Activated T-cell treated with anti-CD3 and anti-CD28 coated beads for 4 hours (primary cell): Measurements from ENCODE around the gene AK1.

ENCODE experiments used
- DNase-seq: peaks from one replicate; pipeline ENCODE4 v3.0.0-alpha.2; 2020

AK1 gene, protein sequence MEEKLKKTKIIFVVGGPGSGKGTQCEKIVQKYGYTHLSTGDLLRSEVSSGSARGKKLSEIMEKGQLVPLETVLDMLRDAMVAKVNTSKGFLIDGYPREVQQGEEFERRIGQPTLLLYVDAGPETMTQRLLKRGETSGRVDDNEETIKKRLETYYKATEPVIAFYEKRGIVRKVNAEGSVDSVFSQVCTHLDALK

DNA sequence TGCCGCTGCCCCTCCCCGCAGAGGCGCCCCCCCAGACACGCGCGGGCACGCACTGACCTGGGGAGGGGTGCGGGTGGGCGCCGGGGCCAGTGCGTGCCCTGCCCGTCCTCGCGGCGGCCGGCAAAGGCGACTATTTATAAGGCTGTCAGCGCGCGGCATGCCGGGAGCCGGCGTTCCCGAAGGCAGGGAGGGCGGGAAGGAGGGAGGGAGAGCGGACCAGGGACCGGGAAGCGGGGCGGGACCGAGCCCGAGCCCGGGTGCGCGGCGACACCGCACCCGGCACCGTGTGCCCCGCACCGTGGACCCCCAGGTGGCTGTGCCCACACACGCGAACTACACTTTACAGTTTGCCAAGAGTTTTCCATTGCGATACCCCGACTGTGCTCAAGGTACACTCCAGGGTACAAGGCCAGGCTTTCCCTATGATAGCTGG, at the start of gene AK1:
AK1 (minus strand) TSS at position 110 of the 433 bp plus-strand sequence. CDS start 3,058 bp downstream, outside the sequence.
- no peak for DNase-seq

DNA sequence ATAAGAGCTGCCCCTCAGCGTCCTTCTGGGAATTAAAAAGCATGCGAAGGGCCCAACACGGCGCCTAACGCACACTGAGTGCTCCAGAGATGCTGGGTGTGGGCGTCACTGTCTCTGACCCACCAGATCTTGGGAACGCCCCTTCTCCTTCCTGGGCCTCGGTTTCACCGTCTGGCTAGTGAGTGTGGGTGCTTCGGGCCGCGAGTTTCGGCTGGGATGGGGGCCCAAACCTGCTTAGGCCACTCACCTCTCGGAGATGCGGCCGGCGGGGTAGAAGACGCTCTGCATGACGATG, 49.4 kb upstream of the AK1 start:
- no peak for DNase-seq

DNA sequence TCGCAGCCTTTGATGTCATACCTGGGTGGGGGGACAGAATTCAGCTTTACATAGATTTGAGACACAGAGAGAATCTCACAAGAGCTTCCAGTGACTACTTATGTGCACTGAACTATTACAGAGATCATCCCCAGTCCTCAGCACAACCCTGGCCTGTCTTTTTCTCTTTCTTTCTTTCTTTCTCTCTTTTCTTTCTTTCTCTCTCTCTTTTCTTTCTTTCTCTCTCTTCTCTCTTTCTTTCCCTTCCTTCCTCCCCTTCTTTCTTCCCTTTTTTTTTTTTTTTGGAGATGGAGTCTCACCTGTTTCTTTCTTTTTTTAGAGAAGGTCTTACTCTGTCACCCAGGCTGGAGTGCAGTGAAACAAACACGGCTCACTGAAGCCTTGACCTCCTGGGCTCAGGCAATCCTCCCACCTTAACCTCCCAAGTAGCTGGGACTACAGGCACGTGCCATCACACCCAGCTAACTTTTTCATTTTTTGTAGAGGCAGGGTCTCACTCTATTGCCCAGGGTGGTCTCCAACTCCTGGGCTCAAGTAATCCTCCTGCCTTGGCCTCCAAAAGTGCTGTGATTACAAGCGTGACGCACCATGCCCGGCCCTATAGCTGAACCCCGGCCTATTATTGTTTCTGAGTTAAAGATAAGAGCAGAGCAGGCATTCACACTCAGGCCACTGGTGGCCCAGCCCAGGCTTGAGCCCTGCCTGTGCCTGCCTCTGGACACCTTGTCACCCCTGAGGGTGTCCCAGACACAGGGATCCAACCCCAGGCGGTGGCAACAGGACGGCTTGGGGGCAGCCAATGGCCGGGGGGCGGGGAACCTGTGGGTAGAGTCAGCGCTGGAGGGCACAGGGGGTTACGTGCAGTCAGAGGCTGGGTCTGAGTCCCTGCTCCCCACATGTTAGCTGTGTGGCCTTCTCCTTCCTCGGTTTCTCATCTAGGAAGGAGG, 48.8 kb upstream of the AK1 start:
- DNase-seq: no peak

DNA sequence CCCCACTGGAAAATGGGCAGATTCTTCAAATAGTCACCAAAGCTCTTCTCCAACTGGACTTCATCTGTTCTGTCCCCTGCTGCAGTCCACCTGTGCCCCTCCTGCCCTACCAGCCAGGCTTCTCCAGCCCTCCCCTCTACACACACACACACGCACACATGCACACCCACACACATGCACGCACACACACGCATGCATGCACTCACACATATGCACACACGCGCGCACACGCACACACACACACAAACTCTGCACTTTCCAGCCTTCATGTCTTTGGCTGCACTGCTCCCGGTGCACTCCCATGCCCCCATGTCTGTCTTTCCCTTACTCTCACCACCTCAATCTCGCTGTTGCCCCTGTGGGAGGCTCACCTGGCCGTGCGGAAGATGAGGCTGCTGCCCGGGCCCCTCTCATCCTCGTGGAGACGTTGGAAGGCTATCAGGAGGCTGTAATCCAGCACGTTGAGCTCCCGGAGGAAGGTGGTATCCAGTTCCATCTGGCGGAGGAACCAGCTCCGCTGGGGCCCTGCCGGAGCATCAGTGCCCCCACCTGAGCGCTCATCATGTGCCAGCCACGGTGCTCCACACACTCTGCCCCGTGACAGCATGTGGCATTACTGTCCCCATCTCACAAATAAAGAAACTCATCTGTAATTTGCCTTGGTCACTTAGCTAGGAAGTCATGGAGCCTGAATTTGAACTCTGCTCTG, 47.4 kb upstream of the AK1 start:
- no peak for DNase-seq

DNA sequence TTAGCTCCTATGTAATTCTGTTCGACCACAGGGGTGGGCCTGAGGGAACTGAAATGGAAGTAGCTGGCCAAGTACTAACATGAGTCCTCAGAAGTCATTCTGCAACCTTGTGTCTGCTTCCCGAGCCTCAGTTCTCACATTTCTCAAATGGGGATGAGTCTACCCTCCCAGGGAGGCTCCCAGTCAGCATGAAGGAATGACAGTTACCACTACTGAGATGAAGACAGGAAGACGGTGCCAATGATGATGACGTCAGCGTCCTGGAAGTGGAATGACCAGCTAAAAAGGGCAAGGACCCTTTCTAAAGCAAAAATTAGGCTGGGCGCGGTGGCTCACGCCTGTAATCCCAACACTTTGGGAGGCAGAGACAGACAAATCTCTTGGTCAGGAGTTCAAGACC, 46.3 kb upstream of the AK1 start:
- DNase-seq: no peak

DNA sequence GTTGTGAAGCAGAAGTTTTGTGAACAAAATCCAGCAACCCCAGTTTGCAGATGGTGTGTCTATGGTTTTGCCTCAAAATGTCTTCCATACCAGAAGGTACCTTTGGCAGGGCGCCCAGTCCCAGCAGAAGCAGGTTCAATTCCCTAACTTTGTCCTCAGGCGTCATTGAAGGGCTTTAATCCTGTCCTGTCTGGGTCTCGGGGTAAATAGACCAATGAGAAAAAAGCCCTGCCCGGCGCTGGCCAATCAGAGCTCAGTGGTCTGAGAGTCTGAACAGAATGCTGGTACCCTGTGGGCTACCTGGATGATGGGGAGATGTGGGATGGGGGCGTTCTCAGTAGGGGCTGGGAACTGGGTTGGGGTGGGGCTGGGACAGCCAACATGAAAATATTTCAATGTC, 45.6 kb upstream of the AK1 start:
- no peak for DNase-seq

DNA sequence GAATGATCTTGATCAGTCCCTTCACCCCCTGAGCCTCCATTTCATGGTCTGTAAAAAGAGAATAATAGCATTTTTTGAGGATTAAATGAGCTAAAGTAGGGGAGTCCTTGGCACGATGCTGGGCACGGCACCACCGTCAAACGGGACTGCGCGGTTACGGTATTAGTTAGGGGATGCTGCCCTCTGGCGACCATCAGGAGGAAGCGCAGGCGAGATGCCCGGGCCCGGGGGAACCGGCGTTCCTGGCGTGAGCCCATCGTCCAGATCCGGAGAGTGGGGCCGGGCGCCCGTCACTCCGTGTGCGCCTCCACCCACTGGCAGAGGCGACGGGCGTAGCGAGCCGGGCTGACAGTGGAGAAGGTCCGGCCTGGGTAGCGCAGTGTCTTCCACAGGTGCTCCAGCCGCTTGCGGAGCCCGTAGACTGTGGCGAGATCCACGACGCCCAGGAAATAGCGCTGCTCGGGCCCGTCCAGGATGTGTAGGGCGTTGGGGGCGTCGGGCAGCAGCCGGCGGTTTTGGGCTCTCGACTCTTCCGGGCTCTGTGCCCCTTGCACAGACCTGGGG, 44.2 kb upstream of the AK1 start:
- peak; percentile 76 for DNase-seq

DNA sequence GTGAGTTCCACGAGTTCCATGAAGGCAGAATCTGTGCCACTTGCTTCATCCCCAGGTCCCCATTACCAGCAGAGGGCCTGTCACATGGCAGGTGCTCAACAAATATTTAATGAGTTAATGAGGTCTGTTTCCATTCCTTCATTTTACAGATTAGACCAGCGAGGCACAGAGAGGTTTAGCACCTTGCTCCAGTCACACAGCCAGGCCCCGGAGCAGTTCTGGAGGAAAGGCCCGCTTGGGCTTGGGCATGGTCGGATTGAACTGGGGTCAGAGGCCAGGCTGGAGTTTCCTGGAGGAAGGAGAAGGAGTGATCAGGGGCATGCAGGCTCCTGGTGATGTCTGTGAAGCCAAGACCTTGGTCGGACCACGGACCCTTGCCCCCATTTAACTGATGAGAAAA, 43.3 kb upstream of the AK1 start:
- no peak for DNase-seq

DNA sequence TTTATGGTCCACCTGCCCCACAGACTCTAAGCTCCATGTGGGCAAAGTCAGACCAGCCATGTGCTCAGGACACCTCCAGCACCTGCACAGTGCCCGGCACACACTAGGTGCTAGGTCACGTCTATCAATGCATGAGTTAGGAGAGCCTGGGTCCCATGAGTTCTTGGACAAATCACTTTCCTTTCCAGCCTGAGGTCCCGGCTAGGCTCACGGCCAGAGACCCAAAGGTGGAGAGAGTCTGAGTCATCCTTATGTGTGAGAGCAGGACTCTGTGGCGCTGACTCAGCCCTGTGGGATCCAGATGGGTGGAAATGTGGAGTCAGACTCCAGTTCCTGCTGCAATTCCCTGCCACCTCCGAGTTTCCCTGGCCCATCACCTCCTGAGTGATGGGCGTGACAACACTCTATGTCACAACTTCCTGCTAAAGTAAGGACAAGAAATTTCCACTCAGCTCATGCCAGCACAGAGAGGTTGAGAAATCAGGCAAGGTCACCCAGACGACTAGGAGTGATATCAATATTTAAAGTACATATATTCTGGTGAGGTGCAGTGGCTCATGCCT, 41.9 kb upstream of the AK1 start:
- no peak for DNase-seq

DNA sequence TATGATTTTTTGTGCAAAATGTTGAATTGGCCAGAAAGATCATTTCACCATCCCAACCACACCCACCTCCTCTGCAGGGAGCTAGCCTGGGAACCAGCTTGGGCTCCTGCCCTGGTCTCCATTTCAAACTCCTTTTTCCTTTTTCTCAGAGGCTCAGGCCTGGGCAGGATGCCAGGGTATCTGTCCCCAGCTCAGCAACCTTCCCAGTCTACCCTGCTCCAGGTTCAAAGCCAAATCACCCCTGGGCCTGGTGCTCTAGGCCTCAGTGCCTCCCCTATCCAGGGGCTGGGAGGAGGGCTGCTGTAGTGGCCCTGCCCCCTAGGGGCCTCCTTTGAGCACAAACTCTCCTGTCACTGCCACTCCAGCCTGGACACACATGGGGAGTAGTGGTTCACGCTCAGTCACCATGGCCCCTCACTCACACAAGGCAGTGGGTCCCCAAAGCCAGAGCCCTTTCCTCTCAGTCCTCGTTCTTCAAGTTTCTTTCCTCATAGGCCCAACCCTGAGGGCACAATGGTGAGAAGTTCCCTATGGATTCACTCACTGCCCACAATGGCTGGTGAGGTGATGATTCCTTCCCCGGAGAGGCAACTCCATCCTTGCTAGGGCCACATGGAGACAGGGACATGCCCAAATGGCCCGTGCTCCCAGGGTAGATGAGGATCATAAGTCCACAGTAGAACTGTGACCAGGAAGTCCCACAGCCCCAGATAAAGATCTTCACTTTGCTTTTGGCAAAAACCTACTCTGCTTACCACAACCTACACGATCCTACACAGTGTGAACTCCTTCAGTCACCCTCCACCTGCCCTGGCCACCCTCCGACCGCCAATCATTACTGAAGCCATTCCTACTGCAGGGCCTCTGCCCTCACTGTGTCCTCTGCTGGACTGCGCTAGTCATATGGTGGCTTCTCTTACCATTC, 41.0 kb upstream of the AK1 start:
- DNase-seq: no peak

DNA sequence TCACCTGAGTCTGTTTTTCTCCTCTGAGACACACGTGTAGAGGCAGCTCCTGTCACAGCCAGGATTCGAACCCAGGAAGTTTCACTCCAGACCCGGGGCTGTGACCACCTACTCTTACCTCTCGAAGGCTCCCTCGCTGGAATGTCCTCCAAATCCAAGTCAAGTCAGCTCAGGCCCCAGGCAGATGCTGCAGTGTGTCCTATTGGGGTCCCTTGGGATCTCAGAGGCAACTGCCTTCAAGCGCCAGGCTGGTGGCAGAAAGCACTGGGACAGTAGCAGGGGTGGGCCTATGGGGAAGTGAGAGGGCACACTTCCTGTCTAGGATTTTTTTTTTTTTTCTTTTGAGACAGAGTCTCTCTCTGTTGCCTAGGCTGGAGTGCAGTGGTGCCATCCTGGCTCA, 40.1 kb upstream of the AK1 start:
- DNase-seq: no peak

DNA sequence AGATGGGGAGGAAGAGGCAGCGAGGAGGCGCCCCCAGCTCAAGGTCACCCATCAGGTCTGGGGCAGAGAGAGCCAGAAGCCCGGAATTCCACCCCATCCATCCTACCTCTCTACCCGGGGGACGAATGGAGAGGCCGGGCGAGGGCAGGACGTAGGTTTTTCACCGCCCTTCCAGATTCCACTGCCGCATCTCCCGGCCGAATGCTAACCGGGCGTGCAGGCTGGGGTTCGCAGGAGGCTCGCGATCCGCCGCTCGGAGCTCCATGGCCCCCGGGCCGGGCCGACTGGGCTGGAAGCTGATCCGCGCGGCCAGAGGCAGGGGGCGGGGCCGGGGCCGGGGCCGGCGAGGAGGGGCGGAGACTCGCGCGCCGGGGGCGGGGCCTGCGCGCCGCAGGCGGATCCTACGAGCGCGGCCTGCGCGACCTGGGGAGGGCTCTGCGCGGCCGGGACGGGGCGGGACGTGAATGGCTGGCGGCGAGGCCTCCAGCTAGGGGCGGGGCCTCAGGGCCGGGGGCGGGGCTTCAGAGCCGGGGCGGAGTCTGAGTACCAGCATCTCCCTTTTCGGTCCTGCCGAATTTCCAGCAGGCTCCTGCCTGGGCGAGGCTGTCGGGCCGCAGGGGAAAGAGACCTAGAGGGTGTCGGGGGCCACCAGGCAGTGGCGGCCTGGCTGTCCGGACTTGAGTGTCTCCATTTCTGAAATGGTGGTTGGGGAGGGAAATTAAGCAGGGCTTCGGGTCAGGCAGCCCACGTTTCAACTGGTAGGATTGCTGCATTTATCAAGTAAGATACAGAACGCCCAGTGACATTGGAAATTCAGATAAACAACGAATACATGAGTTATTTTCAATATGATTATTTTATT, 39.5 kb upstream of the AK1 start, which contains the start of gene ST6GALNAC4:
ST6GALNAC4 (minus strand) TSS at position 322 of the 862 bp plus-strand sequence. CDS start 622 bp downstream, outside the sequence.
- peak; percentile 98 for DNase-seq

DNA sequence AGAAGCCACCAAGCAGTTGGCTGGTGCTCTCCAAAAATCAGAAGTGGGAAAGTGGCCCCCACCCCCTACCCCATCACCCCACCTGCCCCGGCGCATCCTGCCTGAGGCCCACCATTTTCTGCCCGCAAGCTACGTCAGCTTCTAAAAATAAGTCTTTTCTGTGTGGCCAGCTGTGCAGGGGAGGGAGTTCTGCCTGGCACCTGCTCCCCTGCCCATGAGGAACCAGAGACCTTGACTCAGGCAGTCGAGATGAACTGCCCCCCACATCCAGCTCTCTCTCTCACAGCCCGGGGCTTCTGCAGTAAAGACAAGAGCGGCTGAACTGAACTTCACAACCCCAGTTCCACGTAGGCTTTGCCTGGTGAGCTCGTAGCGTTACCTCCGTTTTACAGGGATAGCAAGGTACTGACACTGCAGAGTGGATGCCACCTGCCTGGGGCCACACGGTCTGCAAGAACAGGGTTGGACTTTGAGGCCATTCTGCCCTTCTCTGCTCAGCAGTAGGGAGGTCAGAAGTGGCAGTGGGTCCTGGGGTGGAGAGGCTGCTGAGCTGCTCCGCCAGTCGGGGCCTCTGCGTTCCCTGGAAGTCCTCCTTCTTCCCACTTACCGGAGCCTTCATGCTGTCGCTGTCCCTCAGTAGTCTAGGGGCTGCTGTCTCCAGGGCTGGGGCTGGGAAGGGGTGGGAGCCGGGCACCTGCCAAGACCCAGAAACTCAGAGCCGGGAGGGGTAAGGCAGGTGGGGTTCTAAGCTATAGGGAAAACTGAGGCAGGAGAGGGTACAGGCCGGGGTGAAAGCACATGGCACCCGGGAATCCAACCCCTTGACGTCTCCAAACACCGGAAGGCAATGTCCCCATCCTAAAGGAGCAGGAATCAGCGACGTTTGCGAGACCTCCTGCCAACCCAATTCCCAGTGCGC, 38.6 kb upstream of the AK1 start:
- DNase-seq: no peak

DNA sequence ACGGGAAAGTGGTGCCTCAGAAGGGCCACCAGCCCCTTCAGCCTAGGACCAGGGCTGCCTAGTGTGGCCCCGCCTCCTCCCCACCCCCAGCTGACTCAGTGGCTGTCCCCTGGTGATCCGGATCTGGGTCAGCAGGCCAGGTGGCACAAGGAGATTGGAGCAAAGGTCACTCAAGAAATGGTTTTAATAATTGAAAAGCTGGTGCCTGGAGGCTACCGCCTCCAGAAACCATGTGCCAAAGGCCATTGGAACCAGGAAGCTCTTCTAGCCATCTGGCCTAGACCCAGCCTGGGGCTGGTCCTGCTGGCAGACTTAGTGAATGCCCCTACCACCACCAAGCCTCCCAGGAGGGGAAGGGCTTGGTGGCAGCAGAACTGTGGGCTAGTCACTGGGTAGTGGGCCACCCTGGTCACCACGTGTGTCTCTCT, 37.9 kb upstream of the AK1 start:
- no peak for DNase-seq

DNA sequence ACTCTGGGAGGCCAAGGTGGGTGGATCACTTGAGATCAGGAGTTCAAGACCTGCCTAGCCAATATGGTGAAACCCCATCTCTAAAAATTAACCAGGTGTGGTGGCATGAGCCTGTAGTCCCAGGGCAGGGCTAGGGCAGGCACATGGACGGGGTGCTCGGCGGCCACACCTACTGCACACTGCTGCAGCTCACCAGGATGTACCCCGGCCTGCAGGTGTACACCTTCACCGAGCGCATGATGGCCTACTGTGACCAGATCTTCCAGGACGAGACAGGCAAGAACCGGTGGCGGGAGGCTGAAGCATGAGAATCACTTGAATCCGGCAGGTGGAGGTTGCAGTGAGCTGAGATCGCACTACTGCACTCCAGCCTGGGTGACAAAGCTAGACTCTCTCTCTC, 36.2 kb upstream of the AK1 start:
- DNase-seq: no peak

DNA sequence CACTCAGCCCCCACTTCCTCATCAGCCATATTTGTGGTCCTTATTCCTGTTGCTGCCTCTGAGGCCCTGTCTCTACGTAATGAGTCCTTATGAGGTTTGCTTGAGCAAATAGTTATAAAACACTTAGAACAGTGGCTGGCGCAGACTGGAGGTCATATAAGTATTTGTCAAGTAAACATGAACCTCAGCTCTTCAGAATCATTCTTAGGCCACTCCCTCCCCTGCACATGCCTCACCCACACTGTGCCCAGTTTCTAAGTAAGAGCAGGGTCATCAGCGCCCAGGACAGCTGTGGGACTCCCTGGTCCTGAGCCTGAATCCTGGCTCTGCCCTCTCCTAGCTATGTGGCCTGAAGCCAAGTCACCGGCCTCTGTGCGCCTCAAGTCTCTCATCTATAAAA, 35.4 kb upstream of the AK1 start:
- no peak for DNase-seq

DNA sequence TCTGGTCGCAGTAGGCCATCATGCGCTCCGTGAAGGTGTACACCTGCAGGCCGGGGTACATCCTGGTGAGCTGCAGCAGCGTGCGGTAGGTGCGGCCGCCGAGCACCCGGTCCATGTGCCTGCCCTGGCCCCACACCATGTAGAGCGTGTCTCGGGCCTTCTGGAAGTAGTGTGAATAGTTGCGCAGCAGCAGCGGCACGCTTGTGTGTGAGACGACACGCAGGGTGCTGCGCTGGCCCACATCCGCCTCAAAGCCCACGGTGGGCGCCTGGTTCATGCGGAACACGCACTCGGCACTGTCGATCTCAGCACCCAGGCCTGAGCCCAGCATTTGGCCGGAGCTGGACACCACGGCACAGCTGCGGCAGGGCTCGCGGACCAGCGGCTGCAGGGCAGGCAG, 34.8 kb upstream of the AK1 start:
- DNase-seq: no peak

DNA sequence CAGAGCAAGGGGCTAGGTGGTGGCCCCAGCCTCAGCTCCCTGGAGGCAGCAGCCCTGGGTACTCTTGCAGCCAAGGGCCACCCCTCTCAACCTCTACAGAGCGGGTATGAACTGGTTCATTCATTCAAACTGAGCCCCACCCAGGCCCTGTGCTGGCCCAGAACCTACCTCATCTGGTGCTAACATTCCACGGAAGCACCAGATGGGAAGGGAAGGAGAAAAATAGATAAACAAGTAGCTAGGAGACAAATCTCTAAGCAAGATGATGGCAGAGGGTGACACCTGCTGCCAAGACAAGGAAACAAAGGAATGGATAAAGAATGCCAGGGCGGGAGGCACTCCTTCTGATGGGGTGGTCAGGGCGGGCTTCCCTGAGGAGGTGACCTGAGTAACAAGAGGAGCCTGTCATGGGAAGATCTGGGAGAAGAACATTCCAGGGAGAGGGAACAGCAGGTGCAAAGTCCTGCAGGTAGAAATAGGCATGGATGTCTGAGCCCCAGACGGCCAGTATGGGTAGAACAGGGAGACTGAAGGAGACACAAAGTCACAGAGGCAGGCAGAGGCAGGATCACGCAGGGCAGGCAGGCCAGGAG, 33.2 kb upstream of the AK1 start:
- no peak for DNase-seq

DNA sequence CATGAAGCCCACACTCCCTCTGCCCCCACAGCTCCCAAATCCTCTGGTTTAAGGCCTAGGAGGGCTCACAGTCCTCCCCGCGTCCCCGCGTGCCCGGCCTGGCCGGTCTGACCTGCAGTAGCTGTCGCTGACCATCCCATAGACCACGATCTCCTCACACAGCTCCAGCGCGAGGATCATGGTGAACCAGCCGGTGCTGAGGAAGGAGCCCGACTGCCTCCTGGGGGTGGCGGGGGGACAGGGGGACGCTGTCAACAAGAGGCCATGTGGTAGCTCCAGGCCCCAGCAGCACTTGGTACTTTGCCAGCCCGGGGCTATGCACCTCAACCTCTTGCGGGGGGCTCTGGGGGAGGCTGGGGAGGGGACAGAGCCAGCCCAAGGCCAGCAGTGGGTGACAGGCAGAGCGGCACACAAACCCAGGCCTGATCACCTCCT, 32.4 kb upstream of the AK1 start:
- no peak for DNase-seq

DNA sequence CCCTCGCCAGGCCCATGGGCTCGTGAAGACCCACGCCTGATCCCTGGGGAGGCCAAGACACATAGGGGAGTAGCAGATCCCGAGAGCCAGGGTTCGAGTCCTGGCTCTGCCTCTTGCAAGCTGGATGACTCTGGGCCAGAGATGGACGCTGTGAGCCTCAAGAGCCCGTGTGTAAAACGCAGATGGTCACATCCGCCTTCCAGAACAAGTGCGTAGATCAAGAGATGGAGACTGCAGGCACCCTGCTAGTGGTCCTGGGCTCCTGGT, 31.1 kb upstream of the AK1 start:
- no peak for DNase-seq
